22Rv1 (cell line): ENCODE data around the gene DERL3.

Source experiments
- ZFX ChIP-seq: fragments of 450-650 bp; IDR thresholded peaks from 2 replicates; pipeline ENCODE4 v1.6.1; 2017; ENCODE audit warnings: antibody characterized with exemption, borderline replicate concordance
- TF ChIP-seq, protein P1 (sequence below): fragments of 450-650 bp; IDR thresholded peaks from 2 replicates; pipeline ENCODE4 v1.5.1; 2017; ENCODE audit warnings: mild to moderate bottlenecking

DNA sequence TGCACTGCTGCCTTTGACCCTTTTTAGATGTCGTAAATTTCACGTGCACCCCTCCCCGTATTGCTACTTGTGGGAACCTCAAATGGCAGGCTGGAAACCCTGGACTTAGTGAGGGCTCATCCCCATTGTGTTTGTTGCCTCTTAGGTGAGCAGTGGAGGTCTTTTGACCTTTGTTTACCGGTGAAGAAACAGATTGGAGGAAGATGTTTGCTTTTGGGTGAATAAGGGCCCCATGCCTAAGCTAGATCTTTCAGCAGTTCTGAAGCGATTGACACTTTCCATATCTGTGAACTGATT lies 51.3 kb downstream of the DERL3 start:
- TF ChIP-seq, protein P1, sequence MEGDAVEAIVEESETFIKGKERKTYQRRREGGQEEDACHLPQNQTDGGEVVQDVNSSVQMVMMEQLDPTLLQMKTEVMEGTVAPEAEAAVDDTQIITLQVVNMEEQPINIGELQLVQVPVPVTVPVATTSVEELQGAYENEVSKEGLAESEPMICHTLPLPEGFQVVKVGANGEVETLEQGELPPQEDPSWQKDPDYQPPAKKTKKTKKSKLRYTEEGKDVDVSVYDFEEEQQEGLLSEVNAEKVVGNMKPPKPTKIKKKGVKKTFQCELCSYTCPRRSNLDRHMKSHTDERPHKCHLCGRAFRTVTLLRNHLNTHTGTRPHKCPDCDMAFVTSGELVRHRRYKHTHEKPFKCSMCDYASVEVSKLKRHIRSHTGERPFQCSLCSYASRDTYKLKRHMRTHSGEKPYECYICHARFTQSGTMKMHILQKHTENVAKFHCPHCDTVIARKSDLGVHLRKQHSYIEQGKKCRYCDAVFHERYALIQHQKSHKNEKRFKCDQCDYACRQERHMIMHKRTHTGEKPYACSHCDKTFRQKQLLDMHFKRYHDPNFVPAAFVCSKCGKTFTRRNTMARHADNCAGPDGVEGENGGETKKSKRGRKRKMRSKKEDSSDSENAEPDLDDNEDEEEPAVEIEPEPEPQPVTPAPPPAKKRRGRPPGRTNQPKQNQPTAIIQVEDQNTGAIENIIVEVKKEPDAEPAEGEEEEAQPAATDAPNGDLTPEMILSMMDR: no peak
- TF ChIP-seq ZFX: no peak
